Measurements from ENCODE around the gene RNF225.
"Not testable (repeated sequence)": the region's sequence is repeated elsewhere in the genome, so short reads cannot be mapped to it uniquely, and the experiment has no call there.

The RNF225 gene

GRCh38 chr19:58372311-58373133, 22.9 kb upstream of the RNF225 start:
- TF ChIP-seq EZH2 (IDR thresholded peaks at IDR 0.05; ENCODE audit: borderline replicate concordance, low read length): no peak
- TF ChIP-seq, protein P1, sequence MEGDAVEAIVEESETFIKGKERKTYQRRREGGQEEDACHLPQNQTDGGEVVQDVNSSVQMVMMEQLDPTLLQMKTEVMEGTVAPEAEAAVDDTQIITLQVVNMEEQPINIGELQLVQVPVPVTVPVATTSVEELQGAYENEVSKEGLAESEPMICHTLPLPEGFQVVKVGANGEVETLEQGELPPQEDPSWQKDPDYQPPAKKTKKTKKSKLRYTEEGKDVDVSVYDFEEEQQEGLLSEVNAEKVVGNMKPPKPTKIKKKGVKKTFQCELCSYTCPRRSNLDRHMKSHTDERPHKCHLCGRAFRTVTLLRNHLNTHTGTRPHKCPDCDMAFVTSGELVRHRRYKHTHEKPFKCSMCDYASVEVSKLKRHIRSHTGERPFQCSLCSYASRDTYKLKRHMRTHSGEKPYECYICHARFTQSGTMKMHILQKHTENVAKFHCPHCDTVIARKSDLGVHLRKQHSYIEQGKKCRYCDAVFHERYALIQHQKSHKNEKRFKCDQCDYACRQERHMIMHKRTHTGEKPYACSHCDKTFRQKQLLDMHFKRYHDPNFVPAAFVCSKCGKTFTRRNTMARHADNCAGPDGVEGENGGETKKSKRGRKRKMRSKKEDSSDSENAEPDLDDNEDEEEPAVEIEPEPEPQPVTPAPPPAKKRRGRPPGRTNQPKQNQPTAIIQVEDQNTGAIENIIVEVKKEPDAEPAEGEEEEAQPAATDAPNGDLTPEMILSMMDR (IDR thresholded peaks at IDR 0.05; ENCODE audit: low read length): peak; percentile 39; the same call in 1 of the 2 replicates
- Histone ChIP-seq H3K9me2 (ENCODE audit: low read depth, low read length) (no peaks in the 10 kb centered on the region), H3K9ac (ENCODE audit: low read length) (no peak overlapping the region), H2AFZ (ENCODE audit: low read length) (no peak overlapping the region), H3K27ac (ENCODE audit: low read depth, low read length, poor library complexity, severe bottlenecking) (no peak overlapping the region), H3K4me3 (ENCODE audit: low read depth, low read length, poor library complexity, severe bottlenecking) (no peak overlapping the region), H3K4me2 (ENCODE audit: low read length) (no peak overlapping the region), H3K79me2 (ENCODE audit: insufficient read depth, low read length) (no peaks in the 10 kb centered on the region), H3K9me3 (ENCODE audit: low read length) (no peaks in the 10 kb centered on the region), H3K27me3 (ENCODE audit: insufficient read depth, low read length) (no peaks in the 10 kb centered on the region), H4K20me1 (ENCODE audit: insufficient read depth, low read length) (no peaks in the 10 kb centered on the region), H3K4me1 (ENCODE audit: insufficient read depth, low read length, severe bottlenecking) (no peaks in the 10 kb centered on the region), H3K36me3 (ENCODE audit: insufficient read depth, low read length) (no peaks in the 10 kb centered on the region), H3F3A (ENCODE audit: insufficient read depth, low read length) (no peaks in the 10 kb centered on the region)

- no peaks in the 10 kb centered on the region for H3K79me2 ChIP-seq (ENCODE audit: insufficient read depth, low read length)
Measured at GRCh38 chr19:58374200-58374599, 21.3 kb upstream of the RNF225 start.

GRCh38 chr19:58376724-58377123, 18.7 kb upstream of the RNF225 start:
- not testable (repeated sequence) for H3K4me3 ChIP-seq (ENCODE audit: low read depth, low read length, poor library complexity, severe bottlenecking); H4K20me1 ChIP-seq (ENCODE audit: insufficient read depth, low read length); H3K36me3 ChIP-seq (ENCODE audit: insufficient read depth, low read length); H3K79me2 ChIP-seq (ENCODE audit: insufficient read depth, low read length); H3K4me2 ChIP-seq (ENCODE audit: low read length); H3K27ac ChIP-seq (ENCODE audit: low read depth, low read length, poor library complexity, severe bottlenecking); H2AFZ ChIP-seq (ENCODE audit: low read length); H3F3A ChIP-seq (ENCODE audit: insufficient read depth, low read length); H3K9me3 ChIP-seq (ENCODE audit: low read length); H3K27me3 ChIP-seq (ENCODE audit: insufficient read depth, low read length); H3K9ac ChIP-seq (ENCODE audit: low read length); H3K9me2 ChIP-seq (ENCODE audit: low read depth, low read length)
- H3K4me1 ChIP-seq (ENCODE audit: insufficient read depth, low read length, severe bottlenecking): peaks cover 19% of the 10 kb centered on the region

More at GRCh38 chr19:58374200-58374599, 21.3 kb upstream of the RNF225 start:
- Histone ChIP-seq H3K9ac (ENCODE audit: low read length) (no peak overlapping the region), H3K27me3 (ENCODE audit: insufficient read depth, low read length) (no peaks in the 10 kb centered on the region), H3K4me1 (ENCODE audit: insufficient read depth, low read length, severe bottlenecking) (peaks cover 2% of the 10 kb centered on the region), H4K20me1 (ENCODE audit: insufficient read depth, low read length) (no peaks in the 10 kb centered on the region), H2AFZ (ENCODE audit: low read length) (no peak overlapping the region), H3K9me2 (ENCODE audit: low read depth, low read length) (no peaks in the 10 kb centered on the region), H3K4me3 (ENCODE audit: low read depth, low read length, poor library complexity, severe bottlenecking) (no peak overlapping the region), H3K36me3 (ENCODE audit: insufficient read depth, low read length) (no peaks in the 10 kb centered on the region), H3K9me3 (ENCODE audit: low read length) (no peaks in the 10 kb centered on the region), H3K4me2 (ENCODE audit: low read length) (no peak overlapping the region), H3K27ac (ENCODE audit: low read depth, low read length, poor library complexity, severe bottlenecking) (no peak overlapping the region), H3F3A (ENCODE audit: insufficient read depth, low read length) (no peaks in the 10 kb centered on the region)
- TF ChIP-seq EZH2 (IDR thresholded peaks at IDR 0.05; ENCODE audit: borderline replicate concordance, low read length): no peak
- TF ChIP-seq, protein P1 (IDR thresholded peaks at IDR 0.05; ENCODE audit: low read length): no peak

DNA sequence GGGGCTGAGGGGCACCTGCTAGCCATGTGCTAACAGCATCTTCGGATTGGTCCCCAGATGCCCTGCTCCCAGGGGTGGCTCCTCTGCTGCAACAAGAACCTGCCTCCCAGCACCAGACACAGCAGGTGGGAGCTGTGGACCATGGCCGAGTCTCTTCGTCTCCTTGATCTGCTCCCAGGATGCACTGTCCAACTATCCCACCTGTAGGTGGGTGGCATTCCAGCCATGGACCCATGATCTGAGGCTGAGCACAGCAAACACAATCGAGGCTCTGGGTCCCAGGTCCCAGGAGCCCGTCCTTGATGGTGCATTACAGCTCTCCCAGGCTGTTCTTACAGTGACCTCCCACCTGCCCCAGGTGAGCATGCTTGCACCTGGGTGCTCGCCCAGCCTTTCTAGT, 16.2 kb upstream of the RNF225 start:
- H3K4me3 ChIP-seq (ENCODE audit: low read depth, low read length, poor library complexity, severe bottlenecking): peak overlapping the region; percentile 74
- H4K20me1 ChIP-seq (ENCODE audit: insufficient read depth, low read length): no peaks in the 10 kb centered on the region
- H3K27me3 ChIP-seq (ENCODE audit: insufficient read depth, low read length): no peaks in the 10 kb centered on the region
- no peaks in the 10 kb centered on the region for H3K36me3 ChIP-seq (ENCODE audit: insufficient read depth, low read length)
- no peaks in the 10 kb centered on the region for H3K9me3 ChIP-seq (ENCODE audit: low read length)
- H3F3A ChIP-seq (ENCODE audit: insufficient read depth, low read length): no peaks in the 10 kb centered on the region
- TF ChIP-seq, protein P1 (IDR thresholded peaks at IDR 0.05; ENCODE audit: low read length): no peak
- no peak for TF ChIP-seq EZH2 (IDR thresholded peaks at IDR 0.05; ENCODE audit: borderline replicate concordance, low read length)
- H3K4me1 ChIP-seq (ENCODE audit: insufficient read depth, low read length, severe bottlenecking): peaks cover 32% of the 10 kb centered on the region
- no peaks in the 10 kb centered on the region for H3K9me2 ChIP-seq (ENCODE audit: low read depth, low read length)
- H2AFZ ChIP-seq (ENCODE audit: low read length): no peak overlapping the region
- H3K27ac ChIP-seq (ENCODE audit: low read depth, low read length, poor library complexity, severe bottlenecking): no peak overlapping the region
- H3K4me2 ChIP-seq (ENCODE audit: low read length): peak overlapping the region; percentile 91
- H3K79me2 ChIP-seq (ENCODE audit: insufficient read depth, low read length): no peaks in the 10 kb centered on the region
- peak overlapping the region; percentile 13; the same call in 1 of the 2 replicates for H3K9ac ChIP-seq (ENCODE audit: low read length)
